GM19193 (cell line): ENCODE data around the gene ZNF112.

Source experiments
- POLR2A ChIP-seq: IDR thresholded peaks from 4 replicates; pipeline ENCODE4 v1.6.1; 2011; ENCODE audit not compliant: insufficient read depth, insufficient read length; ENCODE audit errors: extremely low read depth

The ZNF112 gene

GRCh38 chr19:44356383-44357111 lies at the start of gene ZNF112:
TSS of gene ZNF112 (minus strand) at chr19:44356680. CDS start at chr19:44340539, 16,141 bp downstream.
- TF ChIP-seq POLR2A: no peak

- no peak for TF ChIP-seq POLR2A
Observed at GRCh38 chr19:44401139-44402115, 44.9 kb upstream of the ZNF112 start, which contains the start of gene ZNF285. TSS of gene ZNF285 (minus strand) at chr19:44401608. CDS start at chr19:44397213, 4,395 bp downstream.

GRCh38 chr19:44374789-44375188 lies 18.3 kb upstream of the ZNF112 start:
- TF ChIP-seq POLR2A: no peak

GRCh38 chr19:44371815-44372480 lies 15.5 kb upstream of the ZNF112 start:
- TF ChIP-seq POLR2A: no peak

GRCh38 chr19:44367024-44367423 lies 10.5 kb upstream of the ZNF112 start:
- no peak for TF ChIP-seq POLR2A

GRCh38 chr19:44346556-44346955 lies 9.9 kb downstream of the ZNF112 start:
- TF ChIP-seq POLR2A: no peak

GRCh38 chr19:44345959-44346358 lies 10.5 kb downstream of the ZNF112 start:
- TF ChIP-seq POLR2A: no peak

- no peak for TF ChIP-seq POLR2A
Observed at GRCh38 chr19:44344255-44344654, 12.2 kb downstream of the ZNF112 start.

- no peak for TF ChIP-seq POLR2A
Observed at GRCh38 chr19:44341794-44342193, 14.7 kb downstream of the ZNF112 start.

- TF ChIP-seq POLR2A: no peak
Observed at GRCh38 chr19:44332145-44332544, 24.3 kb downstream of the ZNF112 start.

- TF ChIP-seq POLR2A: no peak
Observed at GRCh38 chr19:44315883-44316282, 40.6 kb downstream of the ZNF112 start.

GRCh38 chr19:44313231-44313630 lies 43.2 kb downstream of the ZNF112 start:
- TF ChIP-seq POLR2A: no peak

- TF ChIP-seq POLR2A: no peak
Observed at GRCh38 chr19:44308011-44308410, 48.5 kb downstream of the ZNF112 start.

- no peak for TF ChIP-seq POLR2A
Observed at GRCh38 chr19:44306283-44306682, 50.2 kb downstream of the ZNF112 start.

- TF ChIP-seq POLR2A: no peak
Observed at GRCh38 chr19:44305457-44305856, 51.0 kb downstream of the ZNF112 start.

GRCh38 chr19:44304659-44305193 lies 51.8 kb downstream of the ZNF112 start, which contains the start of gene ZNF235:
TSS of gene ZNF235 (minus strand) at chr19:44305025. CDS start at chr19:44303404, 1,621 bp downstream.
- peak; percentile 80 for TF ChIP-seq POLR2A
